Measurements from ENCODE around the gene RNF5. TPM values are rescaled to one million over a fixed set of nuclear protein-coding genes. Genes with fewer than 3 reads are reported as not detected.

Gene RNF5

Small RNA genes lying within 50 kb of the gene (small RNA-seq; reads per million reads assigned to genes)
- gene AL662884.1 (ENCODE audit: insufficient read depth) (not detected), gene MIR6833 (ENCODE audit: insufficient read depth) (1.6 reads per million)
